ENCODE measurements around the gene YKT6.
"Not testable (repeated sequence)": the region's sequence is repeated elsewhere in the genome, so short reads cannot be mapped to it uniquely, and the experiment has no call there.

The YKT6 gene

GRCh38 chr7:44172803-44173424 is 27.9 kb upstream of the YKT6 start:
- DNase-seq: no peak

GRCh38 chr7:44173911-44174693 is 26.7 kb upstream of the YKT6 start:
- DNase-seq: no peak

- not testable (repeated sequence) for DNase-seq
Measured at GRCh38 chr7:44174694-44174948, 26.2 kb upstream of the YKT6 start.

GRCh38 chr7:44175730-44176129 is 25.0 kb upstream of the YKT6 start:
- DNase-seq: no peak

GRCh38 chr7:44176486-44176885 is 24.3 kb upstream of the YKT6 start:
- DNase-seq: no peak

- no peak for DNase-seq
Measured at GRCh38 chr7:44177570-44178131, 23.1 kb upstream of the YKT6 start.

GRCh38 chr7:44180631-44181030 is 20.1 kb upstream of the YKT6 start:
- DNase-seq: no peak

- DNase-seq: no peak
Measured at GRCh38 chr7:44182827-44183226, 18.0 kb upstream of the YKT6 start.

- no peak for DNase-seq
Measured at GRCh38 chr7:44183386-44183785, 17.4 kb upstream of the YKT6 start.

GRCh38 chr7:44184206-44184872 is 16.4 kb upstream of the YKT6 start:
- DNase-seq: no peak

- DNase-seq: no peak
Measured at GRCh38 chr7:44184873-44185446, 15.8 kb upstream of the YKT6 start.

GRCh38 chr7:44185729-44186128 is 15.0 kb upstream of the YKT6 start:
- no peak for DNase-seq

- DNase-seq: no peak
Measured at GRCh38 chr7:44186736-44187135, 14.0 kb upstream of the YKT6 start.

GRCh38 chr7:44187636-44188416 is 13.0 kb upstream of the YKT6 start:
- no peak for DNase-seq

GRCh38 chr7:44188480-44189225 is 12.1 kb upstream of the YKT6 start:
- no peak for DNase-seq

GRCh38 chr7:44189286-44189992 is 11.3 kb upstream of the YKT6 start, which contains the start of gene GCK:
GCK (minus strand) TSS chr7:44189439; CDS start chr7:44188953, 486 bp downstream.
- DNase-seq: no peak

GRCh38 chr7:44189993-44190872 is 10.5 kb upstream of the YKT6 start:
- DNase-seq: no peak

GRCh38 chr7:44191171-44191570 is 9.6 kb upstream of the YKT6 start:
- DNase-seq: no peak

- no peak for DNase-seq
Measured at GRCh38 chr7:44193011-44193802, 7.6 kb upstream of the YKT6 start.
